HuH-7.5 (cell line): Measurements from ENCODE around the gene ATF7.

Experiments used
- DNase-seq: peaks from one replicate; pipeline ENCODE4 v3.0.0; 2011; ENCODE audit warnings: low spot score

ATF7 gene

DNA sequence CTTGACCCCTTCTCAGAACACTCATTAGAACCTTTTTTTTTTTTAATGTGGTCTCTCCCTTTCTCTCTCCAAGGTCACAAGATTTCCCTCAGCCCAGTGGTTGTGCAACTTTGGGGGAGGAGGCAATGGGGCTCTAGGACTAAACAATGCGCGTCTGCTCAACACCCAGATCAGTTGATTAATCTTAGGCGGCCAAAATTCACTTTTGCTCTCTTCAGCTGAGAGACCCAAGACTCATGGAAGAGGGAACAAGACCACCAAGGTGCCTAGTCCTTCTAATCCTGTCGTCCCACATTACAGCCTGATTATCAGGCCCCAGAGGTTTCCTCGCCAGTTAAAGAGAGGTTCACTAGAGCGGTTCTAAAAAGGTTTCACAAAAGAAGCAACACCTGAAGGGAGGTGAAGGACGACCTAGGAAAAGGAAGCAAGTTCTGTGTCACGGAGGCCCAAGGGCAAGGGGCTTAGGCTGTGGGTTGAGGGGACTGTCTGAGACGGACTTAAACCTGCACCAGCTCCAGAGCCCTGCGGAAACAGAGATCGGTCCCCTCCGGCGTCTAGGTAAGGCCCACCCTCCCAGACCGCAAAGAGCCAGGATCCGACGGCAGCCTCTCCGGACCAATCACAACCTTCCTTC is 125.9 kb downstream of the ATF7 start:
- DNase-seq = no peak

DNA sequence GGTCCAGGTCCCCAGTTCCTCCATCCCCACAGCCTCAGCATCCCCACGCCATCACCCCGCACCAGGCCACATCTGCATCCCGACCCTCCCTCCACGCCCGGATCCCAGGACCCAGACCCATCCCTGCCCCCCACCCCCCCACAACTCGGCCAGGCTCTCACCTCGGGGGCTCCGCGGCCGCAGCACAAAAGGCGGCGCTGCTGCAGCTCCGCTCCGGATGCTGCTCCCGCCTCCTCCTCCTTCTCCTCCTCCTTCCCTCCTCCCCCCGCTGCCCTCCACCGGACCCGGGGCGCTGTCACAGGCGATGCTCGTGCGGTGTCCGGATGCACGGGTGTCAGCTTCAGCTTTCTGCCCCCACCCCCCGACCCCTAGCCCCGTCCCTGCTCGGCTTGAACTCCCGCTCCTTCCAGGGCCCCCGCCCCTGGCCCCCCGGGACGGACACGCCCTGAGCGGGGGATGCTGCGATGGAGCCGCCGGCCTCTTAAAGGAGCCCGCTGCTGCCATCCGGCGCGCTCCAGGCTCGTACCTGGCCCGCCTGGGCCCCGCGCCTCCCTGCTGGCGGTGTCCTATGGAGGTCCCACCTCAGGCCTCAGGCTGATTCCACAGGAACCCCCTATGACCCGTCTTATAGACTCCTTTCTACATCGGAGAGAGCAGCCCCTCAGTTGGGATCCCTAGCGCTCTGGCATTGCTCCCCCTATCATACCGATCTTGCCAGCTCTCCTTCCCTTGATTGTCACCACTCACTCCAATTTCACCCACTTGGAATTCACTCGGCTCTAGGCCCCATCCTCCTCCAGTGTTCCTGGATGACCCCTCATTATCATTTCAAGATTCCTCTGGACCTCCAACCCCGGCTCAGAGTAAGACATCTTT is 126.7 kb downstream of the ATF7 start, which contains the start of gene MAP3K12:
MAP3K12 (minus strand) TSS at position 193 of the 876 bp plus-strand sequence. CDS start 12,067 bp downstream, outside the sequence.
- no peak for DNase-seq

DNA sequence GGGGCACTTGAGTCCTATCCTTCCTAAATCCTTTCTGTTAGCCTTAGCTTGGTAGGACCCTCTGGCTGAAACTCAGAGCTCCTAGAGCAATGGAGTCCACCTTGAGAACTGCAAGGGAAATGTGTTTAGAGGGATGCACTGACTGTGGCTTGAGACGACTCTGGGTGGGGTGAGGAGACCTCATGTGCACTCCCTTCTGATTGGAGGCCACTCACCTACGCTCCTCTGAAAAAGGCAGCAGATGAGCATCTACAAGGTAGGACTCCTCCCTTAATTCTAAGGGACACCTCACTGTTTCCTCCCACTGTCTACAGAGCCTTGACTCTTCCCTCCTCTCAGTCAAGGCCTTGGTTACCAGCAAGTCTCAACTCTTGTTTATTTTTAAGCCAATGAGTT is 127.9 kb downstream of the ATF7 start:
- DNase-seq = no peak

DNA sequence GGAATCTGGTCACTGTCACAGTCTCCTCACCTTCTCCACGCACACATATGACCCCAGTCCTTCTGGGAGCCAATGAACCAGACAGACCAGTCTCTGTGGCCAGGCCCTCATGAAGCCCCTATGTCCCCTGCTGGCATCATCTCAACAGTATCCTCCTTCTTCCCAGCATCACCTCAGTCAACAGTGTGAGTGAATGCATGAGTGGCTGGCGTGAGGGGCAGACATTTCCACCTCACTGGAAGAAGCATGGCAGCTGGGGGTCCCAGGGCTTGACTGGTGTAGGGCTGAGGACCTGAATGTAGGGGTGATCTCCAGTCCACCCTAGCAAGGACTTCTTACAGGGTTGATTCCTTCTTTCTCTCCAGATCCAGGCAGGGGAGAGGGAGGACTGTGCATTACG is 128.7 kb downstream of the ATF7 start:
- no peak for DNase-seq

DNA sequence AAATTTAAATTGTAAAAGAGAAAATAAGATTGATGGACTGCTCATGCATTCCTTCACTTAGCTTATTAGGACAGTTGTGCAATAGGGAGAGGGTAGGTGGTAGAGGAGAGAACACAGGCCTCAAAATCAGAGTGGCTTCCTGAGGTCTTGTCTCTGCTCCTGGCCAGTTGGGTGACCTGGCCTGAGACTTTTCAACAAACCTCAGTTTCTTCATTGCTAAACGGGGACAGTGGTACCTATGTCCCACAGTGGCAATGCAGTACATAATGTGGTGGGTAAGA is 129.5 kb downstream of the ATF7 start:
- DNase-seq = no peak

DNA sequence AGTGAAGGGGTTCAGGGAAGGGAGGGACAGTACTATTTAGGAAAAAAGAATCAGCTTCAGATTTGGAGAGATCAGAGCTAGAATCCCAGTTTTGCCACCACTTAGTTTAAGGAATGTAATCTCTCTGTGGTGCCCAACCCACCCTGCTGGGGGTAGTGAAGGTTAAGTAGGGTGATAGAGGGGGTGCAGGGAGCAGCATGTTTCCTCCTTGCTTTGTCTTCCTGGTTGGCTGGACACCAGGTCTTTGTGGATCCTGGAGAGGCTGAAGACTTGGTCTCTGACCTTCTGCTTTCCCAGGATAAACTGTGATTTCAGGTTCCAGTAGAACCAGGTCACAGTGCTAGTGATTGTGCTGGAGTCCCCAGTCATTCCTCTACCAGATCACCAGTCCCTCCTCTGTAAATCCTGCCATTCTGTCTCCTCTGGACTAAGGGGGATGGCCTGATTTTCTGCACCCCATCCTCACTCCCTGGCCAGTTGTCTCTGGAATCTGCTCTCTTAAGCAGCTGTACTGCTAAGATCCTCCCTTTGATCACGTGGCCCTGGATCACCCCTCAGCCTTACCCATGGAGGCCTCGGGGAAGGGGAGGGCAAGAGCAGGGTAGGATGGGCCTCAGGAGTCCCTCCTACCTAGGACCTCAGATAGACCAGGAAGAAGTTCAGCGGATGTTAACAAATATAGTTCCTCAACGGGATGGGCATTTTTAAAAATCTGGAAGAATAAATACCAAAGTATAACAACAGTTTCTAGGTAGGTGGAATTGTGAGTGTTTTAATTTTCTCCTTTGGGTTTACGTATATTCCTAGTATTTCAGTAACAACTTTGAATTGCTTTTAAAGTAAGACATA is 130.1 kb downstream of the ATF7 start:
- no peak for DNase-seq

DNA sequence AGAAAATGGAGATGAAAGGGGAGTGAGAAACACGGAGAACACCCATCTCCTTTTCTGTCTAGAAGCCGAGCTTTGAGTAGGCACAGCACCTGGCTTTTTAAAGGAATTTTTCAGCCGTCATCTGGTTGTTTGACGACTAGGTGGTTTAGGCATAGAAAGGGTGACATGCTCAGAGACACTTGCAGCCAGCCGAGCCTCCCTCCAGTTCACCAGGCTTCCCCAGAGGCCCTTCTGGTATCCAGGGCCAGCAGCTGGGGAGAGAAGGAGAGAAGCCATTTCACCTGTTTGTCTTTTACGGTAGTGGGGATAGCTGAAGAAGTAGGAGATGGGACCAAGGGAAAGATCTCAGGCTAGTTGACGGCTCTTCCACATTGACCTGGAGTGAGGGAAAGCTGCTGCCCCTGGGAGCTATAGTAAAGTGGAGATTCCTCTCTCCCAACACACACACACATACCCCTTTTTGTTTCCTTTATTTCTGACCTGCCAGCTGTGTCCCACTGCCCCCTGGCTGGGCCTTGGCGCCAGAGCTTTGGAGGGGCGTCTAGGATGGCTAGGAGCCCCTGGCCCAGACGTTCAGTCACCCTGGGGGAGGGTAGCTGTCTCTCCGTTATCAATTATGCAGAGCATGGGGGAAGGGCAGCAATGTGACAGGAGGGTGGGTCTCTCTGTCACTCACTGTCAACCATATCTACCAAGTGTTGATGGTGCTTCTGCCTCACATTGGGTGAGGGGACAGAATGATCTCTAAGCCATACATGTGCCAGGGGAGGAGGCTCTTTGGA is 132.4 kb downstream of the ATF7 start:
- DNase-seq = no peak

DNA sequence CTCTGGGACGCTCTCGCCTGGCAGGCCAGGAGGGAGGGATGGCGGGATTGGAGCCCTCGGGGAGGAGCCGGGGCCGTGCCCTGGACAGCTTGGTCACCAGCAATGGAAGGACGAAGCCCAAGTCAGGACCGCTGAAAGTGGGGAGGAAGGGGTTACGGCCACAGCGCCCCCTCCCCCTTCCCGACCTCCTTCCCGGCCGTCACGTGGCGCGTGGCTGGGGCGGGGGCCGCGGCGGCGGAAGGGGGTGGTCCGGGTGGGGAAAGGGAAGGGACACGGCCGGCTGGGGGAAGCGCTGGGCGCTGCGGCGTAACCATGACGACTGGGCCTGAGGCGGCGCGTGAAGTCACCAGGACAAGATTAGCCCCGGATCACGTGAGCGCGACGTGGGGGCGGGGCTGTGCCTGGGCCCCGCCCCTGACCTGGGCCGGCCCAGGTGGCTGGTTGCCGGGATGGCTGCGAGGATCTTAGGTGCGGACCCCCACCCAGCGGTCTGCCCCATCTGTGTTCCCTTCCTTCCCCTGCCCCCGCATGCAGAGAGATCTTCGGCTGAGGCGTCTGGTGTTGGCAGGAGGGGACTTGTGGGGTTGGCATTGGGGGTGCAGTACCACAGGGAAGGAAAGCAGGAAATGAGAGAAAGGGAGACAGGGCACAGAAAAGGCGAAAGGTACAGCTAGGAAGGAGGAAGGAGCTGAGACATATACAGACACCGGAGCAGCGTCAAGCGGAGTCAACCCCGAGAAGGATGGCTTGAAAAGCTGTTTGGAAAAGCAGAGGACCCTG is 133.2 kb downstream of the ATF7 start:
- DNase-seq = peak; percentile 87

DNA sequence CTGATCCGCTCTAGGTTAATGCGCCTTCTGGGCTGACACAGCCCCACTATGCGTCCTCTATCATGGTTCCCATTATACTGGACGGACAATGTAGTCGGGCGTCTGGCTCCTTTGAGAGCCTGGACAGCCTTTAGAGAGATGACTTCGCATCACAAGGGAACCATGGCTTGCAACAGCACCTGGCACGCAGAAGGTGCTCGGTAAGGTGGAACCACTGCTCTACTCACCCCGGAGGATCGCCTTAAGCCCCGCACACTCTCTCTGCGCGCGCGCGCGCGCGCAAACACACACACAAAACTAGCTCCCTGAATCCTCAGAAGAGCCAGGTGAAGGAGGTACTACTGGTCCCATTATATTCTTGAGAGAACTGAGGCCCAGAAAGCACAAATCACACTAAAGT is 134.0 kb downstream of the ATF7 start:
- DNase-seq = no peak

DNA sequence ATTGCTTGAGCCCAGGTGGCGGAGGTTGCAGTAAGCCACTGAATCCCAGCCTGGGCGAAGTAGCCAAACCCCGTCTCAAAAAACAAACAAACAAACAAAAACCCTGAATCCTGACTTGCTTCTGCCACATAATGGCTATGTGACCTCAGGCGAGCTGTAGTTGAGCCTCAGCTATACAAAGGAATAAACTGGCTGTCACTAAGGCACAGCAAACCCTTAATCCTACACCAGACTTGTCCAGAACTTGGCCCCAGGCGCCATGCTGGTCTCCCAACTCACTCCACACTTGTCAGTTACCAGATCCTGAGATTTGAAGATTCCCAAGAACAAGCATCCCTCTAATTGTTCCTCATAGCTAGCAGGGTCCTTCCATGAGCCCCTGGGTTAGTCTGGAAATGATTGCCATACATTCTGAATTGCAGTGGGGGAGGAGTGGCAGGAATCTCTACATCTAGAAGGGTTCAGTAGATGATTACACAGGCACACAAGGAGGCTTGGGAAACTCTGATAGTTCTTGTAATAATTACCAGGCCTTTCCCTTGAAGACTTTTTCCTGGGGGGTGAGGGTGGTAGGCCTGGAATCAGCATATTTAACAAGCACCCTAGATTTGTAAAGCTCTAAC is 136.8 kb downstream of the ATF7 start:
- no peak for DNase-seq

DNA sequence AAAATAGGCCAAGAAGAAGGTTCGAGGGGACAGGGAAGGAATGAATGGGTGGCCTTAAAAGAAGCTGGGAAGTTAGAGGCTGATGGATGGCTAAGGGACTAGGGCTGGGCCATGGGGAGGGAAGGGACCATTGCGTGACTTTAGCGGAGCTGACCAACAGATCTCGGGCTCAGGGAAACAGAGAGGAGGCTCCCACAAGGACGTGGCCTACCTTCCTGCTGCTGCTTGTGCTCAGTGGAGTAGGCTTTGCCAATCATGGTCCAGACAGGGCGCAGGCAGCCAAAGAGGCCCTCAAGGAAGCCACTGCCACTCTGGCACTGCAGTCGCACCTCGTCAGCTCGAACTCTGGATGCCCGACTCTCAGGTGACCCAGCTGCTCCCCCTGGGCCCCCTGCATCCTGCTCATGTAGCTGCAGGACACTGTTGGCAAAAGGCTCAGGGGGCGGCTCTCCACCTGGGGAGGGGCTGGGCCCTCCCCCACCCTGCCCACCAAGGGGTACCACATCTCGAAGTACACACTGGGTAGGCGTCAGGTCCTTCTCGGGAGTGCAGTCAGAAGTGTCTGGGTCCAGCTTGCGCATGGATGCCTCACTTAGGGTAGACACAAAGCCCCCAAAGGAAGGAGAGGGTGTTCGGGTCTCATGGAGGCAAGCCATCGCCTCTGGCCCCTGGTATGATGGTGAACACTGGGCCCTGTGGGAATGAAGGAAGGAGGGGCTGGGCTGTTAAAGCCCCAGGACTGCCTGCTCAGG is 139.3 kb downstream of the ATF7 start:
- DNase-seq = no peak

DNA sequence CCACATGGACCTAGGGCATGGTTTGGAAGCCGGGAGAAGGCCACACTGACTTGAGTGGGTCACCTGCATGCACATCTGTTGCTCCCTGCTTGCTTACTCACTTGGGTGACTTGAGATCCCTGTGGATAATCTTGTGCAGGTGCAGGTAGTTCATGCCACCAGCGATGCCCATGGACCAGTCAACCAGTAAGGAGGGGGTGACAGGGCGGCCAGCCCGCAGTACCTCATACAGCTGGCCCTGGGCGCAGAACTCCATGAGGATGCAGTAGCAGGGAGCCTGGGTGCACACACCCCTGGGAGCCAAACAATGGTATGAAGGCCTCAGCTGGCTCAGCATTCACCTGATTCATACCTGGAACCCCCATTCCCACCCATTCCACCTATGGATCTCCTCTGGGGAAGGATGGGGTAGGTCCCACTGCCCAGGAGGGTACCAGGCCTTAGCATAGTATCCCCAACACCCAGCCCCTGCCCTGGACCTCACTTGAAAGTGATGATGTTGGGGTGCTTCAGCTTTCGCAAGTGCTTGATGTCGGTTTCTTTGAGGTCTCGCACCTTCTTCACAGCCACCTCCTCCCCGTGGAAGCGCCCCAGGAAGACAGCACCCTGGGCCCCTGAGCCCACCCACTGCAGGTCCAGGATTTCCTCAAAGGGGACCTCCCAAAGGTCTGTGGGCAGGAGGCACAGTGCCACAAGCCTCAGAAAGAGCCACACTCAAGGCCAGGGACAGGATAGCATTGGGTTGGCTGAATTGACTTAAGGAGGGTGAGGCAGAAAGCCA is 140.0 kb downstream of the ATF7 start:
- no peak for DNase-seq

DNA sequence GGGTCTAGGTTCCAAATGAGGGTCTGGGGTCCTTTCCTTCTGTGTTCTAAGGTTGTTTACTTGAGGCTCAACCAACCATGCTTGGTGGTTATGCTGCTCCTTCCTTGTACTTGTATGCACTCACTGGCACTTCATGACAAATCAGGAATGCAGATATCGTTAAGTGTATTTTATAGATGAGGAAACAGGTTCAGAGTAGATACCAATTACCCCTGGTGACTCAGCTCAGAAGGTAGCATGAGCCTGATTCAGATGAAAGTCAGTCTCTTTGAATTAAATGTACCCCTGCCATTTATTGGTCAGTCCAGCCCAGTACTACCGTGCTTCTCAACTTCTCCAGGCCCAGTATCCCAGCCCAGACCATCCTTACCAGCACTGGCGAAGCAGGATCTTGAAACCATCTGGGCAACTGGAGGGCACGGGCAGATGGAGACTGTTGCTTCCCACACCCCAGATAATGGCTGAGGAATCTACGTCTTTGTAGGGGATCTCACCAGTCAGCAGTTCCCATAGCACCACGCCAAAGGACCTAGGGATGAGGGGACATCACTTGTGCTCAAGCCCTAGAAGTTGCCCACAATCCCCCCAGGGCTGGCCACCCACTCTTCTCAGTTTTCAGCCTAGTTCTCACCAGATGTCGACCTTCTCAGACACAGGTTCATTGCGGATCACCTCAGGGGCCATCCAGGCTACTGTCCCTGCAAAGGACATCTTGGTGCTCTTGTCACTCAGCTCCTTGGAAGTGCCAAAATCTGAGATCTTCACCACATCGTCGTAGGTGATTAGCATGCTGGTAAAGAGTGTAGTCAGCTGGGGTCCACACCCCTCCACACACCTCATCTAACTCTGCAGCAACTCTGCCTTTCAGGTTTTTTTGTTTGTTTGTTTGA is 141.3 kb downstream of the ATF7 start:
- DNase-seq = no peak

DNA sequence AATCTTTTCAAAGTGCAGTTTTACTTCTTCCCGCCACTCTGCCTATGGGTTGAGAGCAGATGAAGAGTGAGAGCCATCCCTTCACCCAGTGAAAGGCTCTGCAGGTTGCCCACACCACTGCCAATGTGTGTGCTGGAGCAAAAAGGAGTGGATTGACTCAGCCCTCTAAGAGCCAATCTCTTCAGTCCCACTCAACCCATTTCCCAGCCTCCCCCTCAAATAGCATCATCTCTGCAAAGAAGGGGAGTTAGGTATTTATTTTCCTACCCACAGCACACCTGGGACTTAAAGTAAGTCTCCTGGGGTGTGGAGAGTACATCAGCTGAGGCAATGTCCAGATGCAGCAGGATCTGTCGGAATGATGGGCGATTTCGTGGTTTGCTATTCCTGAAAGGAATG is 142.2 kb downstream of the ATF7 start:
- DNase-seq = no peak

DNA sequence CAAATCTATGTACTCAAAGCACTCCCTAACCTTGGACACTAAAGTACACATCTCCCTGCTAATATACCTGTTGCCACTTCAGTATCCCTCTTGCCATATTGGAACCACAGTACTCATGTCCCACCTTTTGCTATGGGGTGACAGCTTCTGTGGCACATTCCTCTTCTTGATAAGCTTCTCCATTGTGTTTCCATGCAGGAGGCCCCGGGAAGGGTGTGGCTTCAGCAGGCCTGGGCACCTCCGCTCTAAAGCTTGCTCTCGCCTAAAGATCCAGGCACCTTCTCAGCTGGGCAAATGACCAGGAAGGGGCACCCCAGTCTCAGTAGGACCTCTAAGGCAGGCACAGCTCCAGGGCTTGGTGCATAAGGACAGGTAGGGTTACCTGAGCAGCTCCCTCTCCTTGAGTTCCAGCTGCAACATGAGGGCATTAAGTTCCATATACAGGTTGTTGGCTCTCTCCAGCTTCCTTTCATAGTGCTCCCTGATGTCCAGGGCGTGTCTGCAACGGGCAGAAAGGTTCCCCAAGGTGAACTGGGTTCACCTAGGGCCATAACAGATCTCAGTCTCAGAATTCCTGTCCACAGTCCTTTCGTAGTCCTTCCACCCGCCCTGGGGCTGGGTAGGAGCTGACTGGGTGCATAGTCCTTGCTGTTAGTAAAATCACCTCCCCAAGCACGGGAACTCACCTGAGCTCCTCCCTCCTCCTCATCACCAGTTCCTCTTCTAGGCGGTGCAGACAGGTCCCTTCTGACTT is 142.8 kb downstream of the ATF7 start:
- DNase-seq = no peak

DNA sequence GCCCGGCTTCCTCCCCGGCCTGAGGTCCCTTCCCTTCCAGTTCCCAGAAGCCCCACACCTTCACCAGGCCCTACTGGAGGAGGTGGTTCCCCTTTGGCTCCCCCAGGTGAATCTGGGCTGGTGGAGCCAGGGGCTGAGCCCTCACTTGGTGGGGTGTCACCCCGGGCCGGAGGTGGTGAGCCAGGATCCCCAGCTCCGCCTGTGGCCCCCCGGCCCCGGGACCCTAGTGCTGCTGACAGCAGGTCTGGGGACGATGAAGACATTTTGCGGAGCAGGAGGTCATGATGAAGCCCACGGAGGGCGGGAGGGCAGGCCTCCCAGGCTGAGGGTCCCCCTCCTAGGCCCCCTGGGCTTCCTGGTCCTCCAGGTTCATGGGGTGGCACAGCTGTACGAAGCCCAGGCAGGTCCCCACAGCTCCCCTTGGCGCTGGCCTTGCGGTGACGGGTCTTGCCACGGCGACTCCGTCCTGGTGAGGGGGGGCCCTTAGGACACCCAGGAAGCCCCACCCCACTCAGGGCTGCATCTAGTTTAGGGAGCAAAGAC is 143.5 kb downstream of the ATF7 start:
- DNase-seq = no peak

DNA sequence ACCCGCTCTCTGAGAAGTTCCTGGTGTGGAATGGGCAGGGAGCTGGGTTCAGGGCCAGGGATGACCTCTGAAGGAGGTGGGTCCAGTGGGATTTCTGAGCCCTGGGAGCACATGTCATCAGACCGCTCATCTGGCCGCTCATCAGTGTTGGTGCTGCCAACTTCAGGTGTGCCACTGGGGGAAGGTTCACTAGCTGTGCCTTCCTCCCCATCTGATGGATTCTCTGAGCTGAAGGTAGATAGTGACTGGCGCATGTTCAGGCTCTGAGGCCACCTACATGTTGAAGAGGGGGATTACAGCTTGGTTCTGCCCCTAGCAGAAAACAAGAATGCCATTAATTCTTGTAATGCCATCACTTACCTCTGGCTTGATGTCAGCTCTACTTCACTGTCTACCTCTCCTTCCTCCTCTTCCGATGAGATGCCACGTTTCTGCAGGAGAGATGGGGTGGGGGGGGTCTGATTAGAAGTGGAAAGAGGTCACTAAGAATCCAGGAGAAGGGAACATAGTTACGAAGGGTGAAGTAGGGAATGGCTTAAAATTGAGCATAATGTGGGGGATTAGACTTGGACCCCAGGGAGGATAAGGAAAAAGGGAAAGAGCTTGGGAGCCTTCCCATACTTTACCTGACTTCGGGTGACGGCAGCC is 144.1 kb downstream of the ATF7 start:
- DNase-seq = no peak
